Bronchial epithelial cell (primary cell): Measurements from ENCODE around the gene CACNA1C. TPM values are rescaled to one million over a fixed set of nuclear protein-coding genes. Genes with fewer than 3 reads are reported as not detected.

Experiments
- DNase-seq: peaks from one replicate; pipeline ENCODE4 v3.0.0-alpha.2; 2010; ENCODE audit warnings: low read depth
- FAIRE-seq: peaks from 2 replicates; lab custom pipeline; 2011; peaks lifted over from hg19 to GRCh38; lab: Jason Lieb, UNC
- H3K27me3 ChIP-seq: 2 replicates; pipeline ENCODE4 v1.5.1; 2011; ENCODE audit warnings: low read length; ENCODE audit not compliant: control insufficient read depth, insufficient read depth
- H3K36me3 ChIP-seq: 2 replicates; pipeline ENCODE4 v1.5.1; 2011; ENCODE audit warnings: low read length; ENCODE audit not compliant: control insufficient read depth, insufficient read depth
- H3K4me3 ChIP-seq: 2 replicates; pipeline ENCODE4 v1.5.1; 2011; ENCODE audit warnings: mild to moderate bottlenecking, low read depth, low read length, control low read depth
- CTCF ChIP-seq: IDR thresholded peaks from 2 replicates; pipeline ENCODE4 v1.5.1; 2011; ENCODE audit warnings: mild to moderate bottlenecking, moderate library complexity, low read length, control low read depth, inconsistent platforms; ENCODE audit not compliant: insufficient read depth, severe bottlenecking
- total RNA-seq: library from RNA; depleted of rRNA; stranded (reverse); fragments of >200 nt; gene quantifications from 2 replicates; pipeline ENCODE4 v1.2.1, GENCODE V29; 2014

CACNA1C gene
- total RNA-seq, 1 donor from 2014 or later = not detected

GRCh38 chr12:2138294-2138693 is 85.5 kb downstream of the CACNA1C start:
- no peak overlapping the region for H3K4me3 ChIP-seq
- no peak for TF ChIP-seq CTCF
- FAIRE-seq = no peak
- no peaks in the 10 kb centered on the region for H3K27me3 ChIP-seq
- no peak for DNase-seq
- H3K36me3 ChIP-seq = no peaks in the 10 kb centered on the region

- FAIRE-seq (no peak), DNase-seq (no peak)
- H3K4me3 ChIP-seq = no peak overlapping the region
- TF ChIP-seq CTCF = no peak
- H3K36me3 ChIP-seq = no peaks in the 10 kb centered on the region
- no peaks in the 10 kb centered on the region for H3K27me3 ChIP-seq
Measured at GRCh38 chr12:2138871-2139308, 86.1 kb downstream of the CACNA1C start.

GRCh38 chr12:2139651-2140050 is 86.9 kb downstream of the CACNA1C start:
- FAIRE-seq = no peak
- no peak for DNase-seq
- no peak for TF ChIP-seq CTCF
- Histone ChIP-seq H3K36me3 (no peaks in the 10 kb centered on the region), H3K27me3 (no peaks in the 10 kb centered on the region), H3K4me3 (no peak overlapping the region)

GRCh38 chr12:2140858-2141519 is 88.2 kb downstream of the CACNA1C start:
- DNase-seq = no peak
- TF ChIP-seq CTCF = no peak
- Histone ChIP-seq H3K4me3 (no peak overlapping the region), H3K36me3 (no peaks in the 10 kb centered on the region), H3K27me3 (no peaks in the 10 kb centered on the region)
- peak; percentile 28 for FAIRE-seq

- TF ChIP-seq CTCF = no peak
- DNase-seq = no peak
- Histone ChIP-seq H3K4me3 (no peak overlapping the region), H3K36me3 (no peaks in the 10 kb centered on the region), H3K27me3 (no peaks in the 10 kb centered on the region)
- FAIRE-seq = no peak
Measured at GRCh38 chr12:2142068-2142467, 89.3 kb downstream of the CACNA1C start.

GRCh38 chr12:2144951-2145350 is 92.2 kb downstream of the CACNA1C start:
- Histone ChIP-seq H3K4me3 (no peak overlapping the region), H3K36me3 (no peaks in the 10 kb centered on the region), H3K27me3 (no peaks in the 10 kb centered on the region)
- FAIRE-seq (no peak), DNase-seq (no peak)
- no peak for TF ChIP-seq CTCF
